ENCODE data around the gene TSPAN16.
"Not testable (repeated sequence)": the region's sequence is repeated elsewhere in the genome, so short reads cannot be mapped to it uniquely, and the experiment has no call there.

Gene TSPAN16

GRCh38 chr19:11306337-11306736 is 10.4 kb downstream of the TSPAN16 start:
- no CpG with 5 or more reads among the region's 9 CpGs for WGBS, 2 donors (ENCODE audit: extremely low coverage in 2 of 2, insufficient read length in 2 of 2, insufficient replicate concordance in 1 of 2)
- Histone ChIP-seq H3K9ac (ENCODE audit: low read depth, low read length, poor library complexity) (no peak overlapping the region), H2AK5ac (ENCODE audit: low read depth, low read length) (no peak overlapping the region), H3K4me1 (ENCODE audit: control insufficient read depth in 2 of 2, insufficient read depth in 1 of 2, low read depth in 1 of 2, low read length in 2 of 2) (no peaks in the 10 kb centered on the region), H3K4me2 (ENCODE audit: insufficient read depth, low read length, poor library complexity, severe bottlenecking) (no peak overlapping the region), H2BK12ac (ENCODE audit: low read length) (no peak overlapping the region), H2BK120ac (ENCODE audit: low read depth, low read length) (no peak overlapping the region), H3K9me3 (replicated peaks in 1 of 2; ENCODE audit: control insufficient read depth in 2 of 2, insufficient read depth in 1 of 2, low read depth in 1 of 2, low read length in 2 of 2) (no peaks in the 10 kb centered on the region), H3K4ac (ENCODE audit: low read length) (no peak overlapping the region), H3K23ac (ENCODE audit: low read depth, low read length, poor library complexity) (no peak overlapping the region), H3K27ac (replicated peaks; ENCODE audit: low read length) (no peak overlapping the region), H3K18ac (ENCODE audit: low read length) (no peak overlapping the region), H4K91ac (ENCODE audit: low read depth, low read length, poor library complexity) (no peak overlapping the region), H2AFZ (ENCODE audit: low read length) (no peak overlapping the region), H3K14ac (ENCODE audit: low read length) (no peak overlapping the region), H4K8ac (ENCODE audit: low read depth, low read length) (no peak overlapping the region), H3K4me3 (ENCODE audit: low read length in 2 of 2) (no peak overlapping the region), H2BK15ac (ENCODE audit: low read length) (no peak overlapping the region), H3K79me1 (ENCODE audit: low read depth, low read length) (no peaks in the 10 kb centered on the region), H3K36me3 (replicated peaks in 1 of 2; ENCODE audit: control insufficient read depth in 2 of 2, insufficient read depth in 2 of 2, low read length in 2 of 2) (no peaks in the 10 kb centered on the region), H3K27me3 (ENCODE audit: control insufficient read depth in 3 of 3, insufficient read depth in 3 of 3, low read depth in 1 of 3, low read length in 3 of 3) (peaks cover 0 to 2% (median 0%) of the 10 kb centered on the region in 3 experiments), H2BK5ac (ENCODE audit: low read length) (no peak overlapping the region)
- DNase-seq (ENCODE audit: low spot score): no peak

GRCh38 chr19:11320278-11320995 is 24.5 kb downstream of the TSPAN16 start:
- H3K4ac ChIP-seq (ENCODE audit: low read length); H2BK15ac ChIP-seq (ENCODE audit: low read length); H2BK5ac ChIP-seq (ENCODE audit: low read length); H4K91ac ChIP-seq (ENCODE audit: low read depth, low read length, poor library complexity); H4K8ac ChIP-seq (ENCODE audit: low read depth, low read length); H3K4me1 ChIP-seq (ENCODE audit: control insufficient read depth in 2 of 2, insufficient read depth in 1 of 2, low read depth in 1 of 2, low read length in 2 of 2); H3K18ac ChIP-seq (ENCODE audit: low read length); H3K27ac ChIP-seq (replicated peaks; ENCODE audit: low read length); DNase-seq (ENCODE audit: low spot score); H2BK120ac ChIP-seq (ENCODE audit: low read depth, low read length); H3K14ac ChIP-seq (ENCODE audit: low read length); H2BK12ac ChIP-seq (ENCODE audit: low read length); H3K4me2 ChIP-seq (ENCODE audit: insufficient read depth, low read length, poor library complexity, severe bottlenecking); H2AFZ ChIP-seq (ENCODE audit: low read length); H3K23ac ChIP-seq (ENCODE audit: low read depth, low read length, poor library complexity); H3K27me3 ChIP-seq (ENCODE audit: control insufficient read depth in 3 of 3, insufficient read depth in 3 of 3, low read depth in 1 of 3, low read length in 3 of 3); H3K36me3 ChIP-seq (replicated peaks in 1 of 2; ENCODE audit: control insufficient read depth in 2 of 2, insufficient read depth in 2 of 2, low read length in 2 of 2); H2AK5ac ChIP-seq (ENCODE audit: low read depth, low read length); H3K9me3 ChIP-seq (replicated peaks in 1 of 2; ENCODE audit: control insufficient read depth in 2 of 2, insufficient read depth in 1 of 2, low read depth in 1 of 2, low read length in 2 of 2); H3K79me1 ChIP-seq (ENCODE audit: low read depth, low read length); H3K9ac ChIP-seq (ENCODE audit: low read depth, low read length, poor library complexity): not testable (repeated sequence)
- WGBS, 2 donors (ENCODE audit: extremely low coverage in 2 of 2, insufficient read length in 2 of 2, insufficient replicate concordance in 1 of 2): no CpG with 5 or more reads among the region's 9 CpGs
- H3K4me3 ChIP-seq (ENCODE audit: low read length in 2 of 2): peak overlapping the region in 1 of 2 donors; percentile 2

- no CpG with 5 or more reads among the region's 14 CpGs for WGBS, 2 donors (ENCODE audit: extremely low coverage in 2 of 2, insufficient read length in 2 of 2, insufficient replicate concordance in 1 of 2)
Measured at GRCh38 chr19:11321191-11322126, 25.5 kb downstream of the TSPAN16 start.

More at GRCh38 chr19:11321191-11322126, 25.5 kb downstream of the TSPAN16 start:
- no peak overlapping the region for H3K4me3 ChIP-seq (ENCODE audit: low read length in 2 of 2)
- H2BK5ac ChIP-seq (ENCODE audit: low read length): no peak overlapping the region
- H2AFZ ChIP-seq (ENCODE audit: low read length): no peak overlapping the region
- H3K36me3 ChIP-seq (replicated peaks in 1 of 2; ENCODE audit: control insufficient read depth in 2 of 2, insufficient read depth in 2 of 2, low read length in 2 of 2): peaks cover 0 to 6% of the 10 kb centered on the region in 2 donors
- H3K9me3 ChIP-seq (replicated peaks in 1 of 2; ENCODE audit: control insufficient read depth in 2 of 2, insufficient read depth in 1 of 2, low read depth in 1 of 2, low read length in 2 of 2): no peaks in the 10 kb centered on the region
- H3K4me2 ChIP-seq (ENCODE audit: insufficient read depth, low read length, poor library complexity, severe bottlenecking): no peak overlapping the region
- no peak overlapping the region for H2BK120ac ChIP-seq (ENCODE audit: low read depth, low read length)
- no peak overlapping the region for H3K9ac ChIP-seq (ENCODE audit: low read depth, low read length, poor library complexity)
- no peak overlapping the region for H3K14ac ChIP-seq (ENCODE audit: low read length)
- peaks cover 2% of the 10 kb centered on the region for H3K79me1 ChIP-seq (ENCODE audit: low read depth, low read length)
- no peak overlapping the region for H2BK12ac ChIP-seq (ENCODE audit: low read length)
- H2AK5ac ChIP-seq (ENCODE audit: low read depth, low read length): no peak overlapping the region
- H4K91ac ChIP-seq (ENCODE audit: low read depth, low read length, poor library complexity): no peak overlapping the region
- no peak for DNase-seq (ENCODE audit: low spot score)
- H3K18ac ChIP-seq (ENCODE audit: low read length): no peak overlapping the region
- peaks cover 0 to 3% of the 10 kb centered on the region in 2 donors for H3K4me1 ChIP-seq (ENCODE audit: control insufficient read depth in 2 of 2, insufficient read depth in 1 of 2, low read depth in 1 of 2, low read length in 2 of 2)
- H3K4ac ChIP-seq (ENCODE audit: low read length): no peak overlapping the region
- H3K23ac ChIP-seq (ENCODE audit: low read depth, low read length, poor library complexity): no peak overlapping the region
- H3K27ac ChIP-seq (replicated peaks; ENCODE audit: low read length): no peak overlapping the region
- no peak overlapping the region for H4K8ac ChIP-seq (ENCODE audit: low read depth, low read length)
- H3K27me3 ChIP-seq (ENCODE audit: control insufficient read depth in 3 of 3, insufficient read depth in 3 of 3, low read depth in 1 of 3, low read length in 3 of 3): no peaks in the 10 kb centered on the region
- H2BK15ac ChIP-seq (ENCODE audit: low read length): no peak overlapping the region
